ENCODE measurements around the gene RAB44.
"Not testable (repeated sequence)": the region's sequence is repeated elsewhere in the genome, so short reads cannot be mapped to it uniquely, and the experiment has no call there.

RAB44 gene

GRCh38 chr6:36686668-36687513 is 10.7 kb upstream of the RAB44 start:
- no peak for DNase-seq

DNA sequence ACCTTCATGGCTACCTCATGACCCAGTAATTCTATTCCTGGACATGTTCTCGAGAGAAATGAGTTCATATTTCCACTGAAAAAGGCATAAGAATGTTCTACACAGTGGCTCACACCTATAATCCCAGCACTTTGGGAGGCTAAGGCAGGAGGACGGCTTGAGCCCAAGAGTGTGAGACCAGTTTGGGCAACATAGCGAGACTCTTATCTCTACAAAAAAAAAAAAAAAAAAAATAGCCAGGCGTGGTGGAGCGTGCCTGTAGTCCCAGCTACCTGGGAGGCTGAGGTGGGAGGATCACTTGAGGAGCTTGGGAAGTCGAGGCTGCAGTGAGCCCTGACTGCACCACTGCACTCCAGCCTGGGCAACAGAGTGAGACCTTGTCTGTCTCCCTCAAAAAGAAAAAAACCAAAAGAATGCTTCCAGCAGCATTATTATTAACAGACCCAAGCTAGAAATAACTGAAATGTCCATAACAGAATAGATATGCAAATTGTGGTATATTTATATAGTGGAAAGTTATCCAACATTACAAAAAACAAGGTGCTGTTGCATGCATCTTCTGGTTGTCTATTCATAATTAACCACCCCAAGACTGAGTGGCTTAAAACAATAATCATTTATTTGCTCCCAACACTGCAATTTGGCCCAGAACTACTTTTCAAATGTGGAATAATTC is 9.4 kb upstream of the RAB44 start:
- DNase-seq, result no peak

DNA sequence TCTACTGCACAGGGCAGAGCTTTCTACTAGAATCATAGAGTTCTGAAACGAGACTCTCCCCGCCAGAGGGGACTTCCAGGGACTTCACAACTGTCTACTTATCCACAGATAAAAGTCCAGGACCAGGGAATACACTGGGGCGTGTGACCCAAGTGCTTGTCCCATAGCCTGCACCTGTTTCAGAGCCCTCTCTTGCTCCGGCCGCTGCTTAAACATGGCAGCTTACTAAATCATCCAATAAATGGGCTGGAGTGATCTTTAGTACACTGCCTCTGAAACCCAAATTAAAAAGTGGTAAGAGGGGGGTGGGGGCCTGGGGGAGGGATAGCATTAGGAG is 8.9 kb upstream of the RAB44 start:
- no peak for DNase-seq

DNA sequence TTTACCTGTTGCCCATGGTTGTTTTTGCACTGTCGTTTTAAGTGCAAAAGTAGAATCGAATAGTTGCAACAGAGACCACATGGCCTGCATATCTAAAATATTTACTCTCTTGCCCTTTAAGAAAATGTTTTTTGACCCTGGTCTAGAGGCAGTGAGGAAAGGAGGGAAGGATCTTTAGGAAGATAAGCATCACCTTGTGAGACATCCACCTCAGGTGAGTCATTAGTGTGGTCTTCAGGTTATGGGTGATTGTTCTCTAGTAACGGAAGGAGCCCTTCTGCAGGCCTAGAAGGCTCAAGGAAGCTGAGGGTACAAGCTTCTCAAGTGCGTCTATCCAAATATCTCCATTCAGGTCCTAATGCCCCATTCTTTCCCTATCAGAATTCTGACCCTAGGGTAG is 6.6 kb upstream of the RAB44 start:
- DNase-seq, result peak; percentile 33

DNA sequence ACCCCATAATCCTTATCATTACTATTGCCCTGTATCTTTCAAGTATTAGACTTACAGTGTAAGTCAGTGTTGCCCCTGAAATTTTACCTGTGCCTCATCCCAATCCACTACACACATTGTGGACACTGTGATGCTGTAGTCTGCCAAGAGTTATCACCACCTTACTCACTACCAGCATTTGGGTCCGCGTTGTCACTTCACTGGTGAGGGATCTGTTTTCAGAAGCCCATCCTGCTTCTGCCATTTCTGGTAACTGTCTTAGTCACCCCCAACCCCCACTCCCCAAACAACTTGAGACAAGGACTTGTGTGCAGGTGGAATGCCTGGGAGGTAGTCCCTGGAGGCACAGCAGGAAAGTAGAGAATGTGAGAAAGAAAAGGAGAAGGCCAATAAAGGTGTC is 6.0 kb upstream of the RAB44 start:
- DNase-seq, result no peak

DNA sequence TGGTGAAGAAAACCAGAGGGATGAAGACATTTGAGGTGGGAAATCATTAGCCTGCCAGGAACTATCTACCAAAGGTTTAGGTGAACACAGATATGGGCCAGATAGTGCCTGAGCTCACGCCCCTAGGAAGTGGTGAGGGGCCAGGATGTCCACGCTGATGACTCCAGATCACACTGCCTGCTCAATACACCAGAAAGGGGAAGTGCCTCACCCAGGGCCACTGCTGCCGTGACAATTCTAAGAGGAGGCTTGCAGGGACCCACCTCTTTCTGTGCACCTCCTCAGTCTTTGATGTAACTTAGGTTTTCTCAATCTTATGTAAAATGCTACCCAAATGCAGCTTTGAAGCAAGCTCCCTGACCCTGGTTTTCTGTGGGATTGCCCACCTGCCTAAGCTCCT is 5.4 kb upstream of the RAB44 start:
- DNase-seq, result peak; percentile 58

- DNase-seq, result no peak
Measured at GRCh38 chr6:36692861-36693702, 4.5 kb upstream of the RAB44 start.

GRCh38 chr6:36694616-36695015 is 3.0 kb upstream of the RAB44 start:
- DNase-seq, result no peak

DNA sequence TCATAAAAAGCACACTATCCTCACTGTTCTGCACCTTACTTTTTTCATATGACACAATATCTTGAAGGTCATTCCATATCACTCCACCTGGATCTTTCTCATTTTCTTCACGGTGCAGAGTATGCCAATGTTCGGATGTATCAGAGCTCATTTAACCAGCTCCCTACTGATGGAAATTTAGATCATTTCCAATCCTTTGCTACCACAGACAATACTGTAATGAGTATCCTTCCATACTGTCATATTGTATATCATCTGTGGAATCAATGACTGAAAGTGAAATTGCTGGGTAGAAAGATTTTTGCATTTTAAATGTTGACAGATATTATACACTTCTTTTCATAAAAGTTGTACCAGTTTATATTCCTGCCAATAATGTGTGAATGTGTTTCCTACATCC is 2.2 kb upstream of the RAB44 start:
- no peak for DNase-seq

- DNase-seq, result no peak
Measured at GRCh38 chr6:36698196-36698595, 570 bp downstream of the RAB44 start.

DNA sequence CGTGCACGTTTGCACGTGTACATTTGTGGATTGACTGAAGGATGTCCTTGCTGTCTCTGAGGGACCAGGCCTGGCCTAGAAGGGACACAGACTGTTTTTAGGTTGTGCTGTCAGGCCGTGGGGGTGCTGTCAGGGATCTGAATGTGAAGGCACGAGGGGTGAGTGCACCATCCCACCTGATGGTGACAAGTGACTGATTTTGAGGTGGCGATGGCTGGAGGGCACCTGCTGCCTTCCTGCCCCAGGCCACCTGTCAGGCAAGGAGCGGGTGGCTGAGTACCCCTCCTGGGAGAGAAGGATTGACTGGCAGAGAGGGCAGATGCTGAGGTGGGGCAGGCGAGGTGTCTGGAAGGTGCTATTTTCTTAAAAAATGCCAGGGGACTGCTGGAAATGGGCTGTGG is 1.2 kb downstream of the RAB44 start:
- DNase-seq, result no peak

- no peak for DNase-seq
Measured at GRCh38 chr6:36699348-36699747, 1.7 kb downstream of the RAB44 start.

GRCh38 chr6:36700071-36700812 is 2.6 kb downstream of the RAB44 start:
- no peak for DNase-seq

DNA sequence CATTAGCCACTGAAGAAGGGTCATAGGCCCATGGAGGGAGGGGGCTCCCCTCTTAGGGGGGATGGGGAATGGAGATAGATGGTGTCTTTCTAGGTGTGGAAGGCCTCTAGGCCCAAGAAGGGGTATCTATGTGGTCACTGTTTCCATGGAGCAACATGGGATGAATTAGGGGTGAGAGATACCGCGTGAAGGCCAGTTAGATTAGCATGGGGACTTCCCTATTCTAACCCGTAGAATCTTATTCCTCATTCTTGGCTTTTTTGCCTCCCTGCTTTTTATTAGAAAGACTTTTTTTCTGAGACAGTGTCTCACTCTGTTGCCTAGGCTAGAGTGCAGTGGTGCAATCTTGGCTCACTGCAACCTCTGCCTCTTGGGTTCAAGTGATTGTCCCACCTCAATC is 3.2 kb downstream of the RAB44 start:
- no peak for DNase-seq

DNA sequence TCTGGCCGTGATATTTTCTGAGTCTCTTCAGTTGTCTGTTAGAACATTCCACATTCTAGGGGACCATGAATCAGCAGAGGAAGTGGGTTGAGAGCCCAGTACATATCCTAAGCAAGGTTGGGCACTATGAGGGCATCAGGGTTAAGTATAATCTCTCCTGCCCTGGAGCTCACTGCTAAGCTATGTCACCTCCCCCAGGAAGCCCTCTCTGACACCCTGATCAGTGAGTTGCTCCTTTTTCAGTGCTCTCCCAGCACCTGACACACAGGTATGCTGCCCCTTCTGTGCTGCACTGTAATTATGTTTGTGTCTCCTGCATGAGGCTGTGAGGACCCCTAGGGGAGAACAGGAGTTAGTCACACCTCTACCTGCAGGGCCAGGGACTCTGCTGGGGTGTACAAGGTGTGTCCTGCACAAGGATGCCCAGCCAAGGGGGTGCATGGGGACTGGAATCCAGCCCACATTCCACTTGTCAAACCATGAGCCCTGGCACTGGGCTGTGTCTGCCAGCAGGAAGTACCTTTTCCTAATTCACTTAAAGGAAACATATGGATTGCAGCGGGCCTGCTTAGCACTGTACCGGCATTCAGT is 3.9 kb downstream of the RAB44 start:
- no peak for DNase-seq

DNA sequence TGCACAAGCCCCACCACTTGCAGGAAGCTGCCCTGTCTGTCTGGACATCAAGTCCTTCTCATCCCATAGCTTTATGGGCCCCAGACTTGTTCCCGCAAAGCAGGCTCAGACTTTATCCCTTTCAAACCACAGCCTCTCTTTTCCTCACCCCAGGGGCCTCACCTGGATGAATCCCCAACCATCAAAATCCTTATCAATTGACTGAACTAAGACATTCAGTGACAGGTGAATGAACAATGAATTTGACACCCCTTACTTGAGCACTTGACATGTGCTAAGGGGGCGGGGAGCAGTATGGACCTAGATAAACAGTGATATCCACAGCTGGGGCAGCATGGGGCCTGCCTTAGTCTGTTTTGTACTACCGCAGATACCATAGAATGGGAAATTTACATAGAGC is 5.0 kb downstream of the RAB44 start:
- no peak for DNase-seq

DNA sequence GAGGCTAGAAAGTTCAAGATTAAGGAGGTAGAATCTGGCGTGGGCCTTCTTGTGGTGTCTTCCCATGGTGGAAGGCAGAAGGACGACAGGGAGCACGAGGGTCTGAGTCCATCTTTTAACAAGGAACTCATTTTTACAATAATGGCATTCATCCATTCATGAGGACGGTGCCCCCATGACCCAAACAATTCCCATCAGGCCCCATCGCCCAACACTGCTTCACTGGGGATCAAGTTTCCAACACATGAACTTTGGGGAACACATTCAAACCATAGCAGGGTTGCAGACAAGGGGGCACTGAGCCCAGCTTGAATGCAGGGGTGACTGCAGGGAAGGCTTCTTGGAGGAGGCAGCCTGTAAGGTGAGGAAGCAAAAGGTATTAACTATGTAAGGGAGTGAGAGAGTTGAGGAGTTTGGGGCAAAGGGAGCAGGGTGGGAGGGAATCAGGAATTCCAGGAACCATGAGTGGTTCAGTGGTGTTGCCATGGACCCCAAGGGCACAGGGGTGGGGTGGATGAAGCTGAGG is 5.5 kb downstream of the RAB44 start:
- no peak for DNase-seq

GRCh38 chr6:36703982-36704381 is 6.4 kb downstream of the RAB44 start:
- no peak for DNase-seq

- not testable (repeated sequence) for DNase-seq
Measured at GRCh38 chr6:36704961-36705577, 7.4 kb downstream of the RAB44 start.

GRCh38 chr6:36706339-36706738 is 8.7 kb downstream of the RAB44 start:
- no peak for DNase-seq

DNA sequence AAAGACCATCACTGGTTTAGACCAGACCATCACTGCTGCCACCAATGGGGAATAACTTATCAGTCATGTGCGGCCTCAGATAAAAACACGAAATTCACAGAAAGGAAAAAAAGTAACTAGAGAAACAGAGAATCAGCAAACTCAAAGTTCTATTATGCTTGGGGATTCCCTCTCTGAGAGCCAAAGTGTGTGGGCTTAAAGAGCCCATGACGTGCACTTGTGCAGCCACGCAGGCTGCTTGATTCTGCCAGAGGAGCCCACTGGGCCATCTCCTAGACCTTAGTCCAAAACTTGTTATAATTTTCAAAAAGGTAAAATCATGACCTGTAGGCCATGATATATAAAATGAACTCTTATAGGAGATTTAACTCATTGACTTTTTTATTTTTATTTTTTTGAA is 15.2 kb downstream of the RAB44 start:
- no peak for DNase-seq

GRCh38 chr6:36713846-36714245 is 16.2 kb downstream of the RAB44 start:
- no peak for DNase-seq

Data from CD4-positive, alpha-beta T cell treated with Interleukin-4 for 4 hours (primary cell).